ENCODE results near the gene NDUFAF5.

GRCh38 chr20:13825465-13825864 is 40.6 kb downstream of the NDUFAF5 start:
- TF ChIP-seq CTCF (IDR thresholded peaks at IDR 0.05), result no peak
- no peak for TF ChIP-seq POLR2A (IDR thresholded peaks at IDR 0.05)

All from lower leg skin (tissue), 3 donors.